LNCaP clone FGC (cell line): ENCODE results near the gene NRG3.

Experiments used
- DNase-seq: peaks from one replicate; pipeline ENCODE4 v3.0.0-alpha.2; 2011; ENCODE audit warnings: low read depth
- H3K4me3 ChIP-seq: 2 replicates; pipeline ENCODE4 v1.5.1; 2011; ENCODE audit warnings: mild to moderate bottlenecking, low read depth, low read length, control low read depth
- CTCF ChIP-seq: IDR thresholded peaks from 2 replicates; pipeline ENCODE4 v1.5.1; 2012; ENCODE audit warnings: mild to moderate bottlenecking; ENCODE audit not compliant: control insufficient read depth, insufficient read depth; ENCODE audit errors: extremely low read depth

Gene NRG3

GRCh38 chr10:82208726-82209125 lies 333.7 kb downstream of the NRG3 start:
- TF ChIP-seq CTCF, result no peak
- DNase-seq, result no peak
- no peak overlapping the region for H3K4me3 ChIP-seq

DNA sequence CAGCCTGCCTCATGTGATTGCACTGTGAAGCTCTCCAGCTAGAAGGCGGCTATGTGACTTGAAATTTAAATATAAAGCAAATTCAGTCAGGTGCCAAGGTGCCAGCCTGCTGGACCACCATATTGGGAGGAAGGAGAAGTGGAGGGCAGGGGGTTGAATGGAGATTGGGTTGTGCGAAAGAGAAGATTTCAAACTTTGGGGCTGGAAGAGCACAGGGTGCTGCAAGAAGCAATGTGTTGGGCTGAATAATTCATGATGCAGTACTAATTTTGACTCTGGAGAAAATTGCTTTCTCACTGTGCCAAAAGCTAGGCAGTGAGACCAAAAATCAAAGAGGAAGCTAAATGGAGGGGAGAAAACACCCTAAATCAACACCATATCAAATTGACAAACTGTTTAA lies 335.3 kb downstream of the NRG3 start:
- no peak for DNase-seq
- TF ChIP-seq CTCF, result no peak

DNA sequence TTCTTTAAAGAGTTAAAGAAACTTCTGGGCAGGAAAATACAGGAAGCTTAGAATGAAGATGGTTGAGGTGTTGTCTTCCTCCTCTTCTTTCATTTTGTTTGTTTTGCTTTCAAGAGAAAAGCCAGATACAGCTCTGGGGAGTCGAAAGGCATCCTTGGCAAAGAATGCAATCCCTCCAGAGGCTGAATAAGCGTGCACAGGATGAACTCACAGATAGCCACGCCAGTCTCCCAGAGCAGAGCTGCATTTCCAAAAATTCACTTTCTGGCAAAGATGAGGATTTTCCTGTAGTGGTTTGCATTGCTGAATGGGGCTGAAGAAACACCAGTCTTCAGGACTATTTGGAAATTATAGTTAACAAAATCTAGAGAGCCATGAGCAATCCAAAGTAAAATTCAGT lies 336.4 kb downstream of the NRG3 start:
- TF ChIP-seq CTCF, result no peak
- H3K4me3 ChIP-seq, result no peak overlapping the region
- DNase-seq, result no peak

More for the DNA sequence above, 335.3 kb downstream of the NRG3 start:
- H3K4me3 ChIP-seq, result no peak overlapping the region

GRCh38 chr10:82212753-82213152 lies 337.8 kb downstream of the NRG3 start:
- no peak for DNase-seq
- H3K4me3 ChIP-seq, result no peak overlapping the region
- no peak for TF ChIP-seq CTCF

GRCh38 chr10:82213784-82214183 lies 338.8 kb downstream of the NRG3 start:
- TF ChIP-seq CTCF, result no peak
- no peak for DNase-seq
- H3K4me3 ChIP-seq, result no peak overlapping the region

DNA sequence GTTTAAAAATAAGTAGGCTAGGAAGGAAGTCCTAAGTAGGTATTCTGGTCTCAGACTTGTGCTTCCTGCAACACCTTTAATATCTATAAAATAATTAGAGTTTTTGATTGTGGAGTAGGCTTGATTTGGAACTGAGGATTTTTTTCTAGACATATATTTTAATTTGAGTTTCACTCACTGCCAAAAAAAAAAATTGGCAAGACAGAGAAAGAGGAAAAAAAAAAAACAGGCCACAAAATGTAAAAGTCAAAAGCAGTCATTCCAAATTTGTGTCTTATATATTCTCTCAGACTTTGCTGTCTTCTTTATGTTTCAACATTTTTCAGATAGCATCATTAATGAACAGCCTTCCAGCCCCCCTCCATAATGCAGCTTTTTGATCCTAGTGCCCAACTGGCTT lies 346.1 kb downstream of the NRG3 start:
- no peak for TF ChIP-seq CTCF
- no peak for DNase-seq
- no peak overlapping the region for H3K4me3 ChIP-seq

- DNase-seq, result peak; percentile 19
- no peak overlapping the region for H3K4me3 ChIP-seq
- TF ChIP-seq CTCF, result peak; percentile 47
Measured at GRCh38 chr10:82221601-82222149, 346.7 kb downstream of the NRG3 start.
